Psoas muscle (tissue), 8 donors: ENCODE data around the gene MAPK4. TPM values are rescaled to one million over a fixed set of nuclear protein-coding genes. Genes with fewer than 3 reads are reported as not detected.

Experiments used
- ATAC-seq, 4 donors: fragments of 200-7000 bp; cut with Tn5 transposase; one replicate each; pipeline ENCODE4 v1.9.1; 2020; ENCODE audit warnings: moderate library complexity in 3 of 4, mild to moderate bottlenecking in 2 of 4
- DNase-seq, 2 donors: peaks; one replicate each; pipeline ENCODE4 v3.0.0-alpha.2; 2020
- H3K27ac ChIP-seq: fragments of 200-600 bp; one replicate; pipeline ENCODE4 v1.8.0; 2022
- H3K27me3 ChIP-seq, 3 donors: fragments of 200-600 bp in 1 of 3; one replicate each; pipeline versions ENCODE4 v1.6.1 to v1.8.0; 2013 to 2022; ENCODE audit warnings: low read length in 2 of 3, mild to moderate bottlenecking in 2 of 3, moderate library complexity in 1 of 3; ENCODE audit not compliant: insufficient read depth in 3 of 3
- H3K36me3 ChIP-seq, 2 donors: fragments of 200-600 bp in 1 of 2; one replicate each; pipeline versions ENCODE4 v1.6.1 to v1.8.0; 2013 to 2022; ENCODE audit warnings: low read depth in 1 of 2, mild to moderate bottlenecking in 1 of 2, moderate library complexity in 1 of 2; ENCODE audit not compliant: insufficient read depth in 1 of 2
- H3K4me1 ChIP-seq: fragments of 200-600 bp; one replicate; pipeline ENCODE4 v1.8.0; 2022
- H3K4me3 ChIP-seq: fragments of 200-600 bp; one replicate; pipeline ENCODE4 v1.8.0; 2022; ENCODE audit warnings: mild to moderate bottlenecking
- H3K9me3 ChIP-seq: fragments of 200-600 bp; one replicate; pipeline ENCODE4 v1.8.0; 2022
- CTCF ChIP-seq: fragments of 200-600 bp; IDR thresholded peaks from one replicate; pipeline ENCODE4 v1.8.0; 2022; ENCODE audit warnings: antibody characterized with exemption
- whole genome bisulfite sequencing, 3 donors: extraction: QIAGEN DNeasy Blood & Tissue Kit; methylation state at CpG; one replicate each; pipeline versions ENCODE4 v1.1.6 to v1.1.7; 2013; 5-methylcytosine and 5-hydroxymethylcytosine counted together
- intact Hi-C, 2 donors: fragments of 100-400 bp; cut with DNase I; formaldehyde crosslinking; loops; one replicate each; pipeline versions ENCODE4 v1.11.0 to v1.14.2; 2022
- polyA plus RNA-seq, 3 donors: library from polyadenylated mRNA; stranded (reverse); fragments of 200-250 nt; gene quantifications; one replicate each; pipeline ENCODE4 v1.2.3, GENCODE V29; 2013
- total RNA-seq, 4 donors: library from RNA; stranded (reverse); fragmentation: NEBNext Ultra II Directional in 2 of 4; extraction: Animal tissue kit (Norgen Biotek cat#: 25700) in 2 of 4; gene quantifications; one replicate each; pipeline versions ENCODE4 v1.2.1 to v1.2.4, GENCODE V29; 2021 to 2023
- donor health status: healthy with polysubstance abuse.
- donor health status: DM: no; HTN: no; CAD: no; lungs with moderate emphysema.
- donor health status: Bipolar disorder and iron deficiency.
- donor health status: healthy.
- donor health status: DM: yes; HTN: yes; CAD: no.
- donor health status: DM: no; HTN: no; CAD: no.
- donor health status: DM: no; HTN: no; CAD: no.
- donor health status: DM: yes; HTN: yes; CAD: no.

The MAPK4 gene
- total and polyA plus RNA-seq, 7 donors, result 0.36 to 1.8 (median 0.68) TPM

GRCh38 chr18:50582500-50582899 is 22.6 kb downstream of the MAPK4 start:
- 31 to 42% (median 39%) methylated on average over 4 of the region's 4 CpGs for WGBS, 3 donors
- peak; percentile 87 to 97 (median 93) for ATAC-seq
- intact Hi-C loops, result no loop called here
- Histone ChIP-seq H3K27me3 (no peaks in the 10 kb centered on the region), H3K4me3 (no peak overlapping the region), H3K36me3 (no peaks in the 10 kb centered on the region), H3K9me3 (no peaks in the 10 kb centered on the region), H3K4me1 (no peaks in the 10 kb centered on the region), H3K27ac (no peak overlapping the region)
- TF ChIP-seq CTCF, result no peak
- DNase-seq, result peak; percentile 30 to 71

GRCh38 chr18:50586710-50587109 is 26.8 kb downstream of the MAPK4 start:
- no peak for TF ChIP-seq CTCF
- Histone ChIP-seq H3K4me1 (no peaks in the 10 kb centered on the region), H3K4me3 (no peak overlapping the region), H3K27me3 (no peaks in the 10 kb centered on the region), H3K27ac (no peak overlapping the region), H3K9me3 (no peaks in the 10 kb centered on the region), H3K36me3 (no peaks in the 10 kb centered on the region)
- intact Hi-C loops, result no loop called here
- no peak for DNase-seq
- ATAC-seq, result no peak

DNA sequence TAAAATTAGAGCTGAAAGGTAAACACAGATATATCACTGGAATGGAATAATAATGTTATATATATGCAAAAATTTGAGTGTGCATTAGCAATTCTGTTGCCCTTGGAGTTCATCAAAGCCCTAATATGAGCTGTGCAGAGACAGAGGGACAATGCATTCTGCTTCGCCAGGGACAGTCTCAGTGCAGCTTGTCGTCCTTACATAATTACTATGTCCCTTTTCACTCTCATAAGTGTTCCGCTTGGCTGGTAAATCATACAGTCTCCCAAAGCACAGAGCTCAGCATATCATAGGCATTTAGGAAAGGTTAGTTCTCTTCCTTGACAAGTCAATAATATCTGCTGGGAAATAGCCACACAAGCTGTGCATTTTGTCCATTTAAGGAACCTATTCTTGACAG is 30.7 kb downstream of the MAPK4 start:
- 74 to 89% (median 78%) methylated on average over 3 of the region's 3 CpGs for WGBS, 3 donors
- H3K36me3 ChIP-seq, result no peaks in the 10 kb centered on the region
- no peaks in the 10 kb centered on the region for H3K4me1 ChIP-seq
- ATAC-seq, result no peak
- TF ChIP-seq CTCF, result no peak
- intact Hi-C loops, result no loop called here
- no peak overlapping the region for H3K4me3 ChIP-seq
- no peaks in the 10 kb centered on the region for H3K9me3 ChIP-seq
- H3K27me3 ChIP-seq, result no peaks in the 10 kb centered on the region
- no peak overlapping the region for H3K27ac ChIP-seq
- DNase-seq, result no peak

DNA sequence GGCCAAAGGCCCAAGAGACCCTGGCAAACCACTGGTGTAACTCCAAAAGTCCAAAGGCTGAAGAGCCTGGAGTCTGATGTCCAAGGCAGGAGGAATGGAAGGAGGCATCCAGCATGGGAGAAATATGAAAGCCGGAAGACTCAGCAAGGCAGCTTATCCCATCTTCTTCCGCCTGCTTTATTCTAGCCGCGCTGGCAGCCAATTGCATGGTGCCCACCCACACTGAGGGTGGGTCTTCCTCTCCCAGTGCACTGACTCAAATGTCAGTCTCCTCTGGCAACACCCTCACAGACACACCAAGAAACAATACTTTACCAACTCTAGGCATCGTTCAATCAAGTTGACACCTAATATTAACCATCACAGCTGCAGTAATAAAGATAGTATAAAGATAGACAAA is 34.1 kb downstream of the MAPK4 start:
- Histone ChIP-seq H3K27me3 (no peaks in the 10 kb centered on the region), H3K36me3 (no peaks in the 10 kb centered on the region), H3K4me1 (no peaks in the 10 kb centered on the region), H3K9me3 (no peaks in the 10 kb centered on the region), H3K4me3 (no peak overlapping the region), H3K27ac (no peak overlapping the region)
- ATAC-seq, result no peak
- 95 to 96% (median 95%) methylated on average over 5 of the region's 5 CpGs for WGBS, 3 donors
- intact Hi-C loops, result no loop called here
- DNase-seq, result no peak
- TF ChIP-seq CTCF, result no peak

DNA sequence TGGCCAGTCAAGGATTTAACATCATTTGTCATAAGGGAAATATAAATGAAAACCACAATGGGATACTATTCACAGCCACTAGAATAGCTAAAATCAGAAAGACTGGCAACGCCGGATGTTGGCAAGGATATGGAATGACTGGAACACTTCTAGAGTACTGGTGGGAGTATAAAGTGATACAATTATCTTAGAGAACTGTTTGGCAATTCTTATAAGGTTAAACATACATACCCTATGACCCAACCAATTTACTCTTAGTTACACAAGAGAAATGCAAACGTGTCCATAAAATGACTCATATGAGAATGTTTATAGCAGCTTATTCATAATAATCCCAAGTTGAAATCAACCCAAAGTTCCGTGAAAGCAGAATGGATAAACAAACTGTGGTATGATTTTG is 35.1 kb downstream of the MAPK4 start:
- no peaks in the 10 kb centered on the region for H3K9me3 ChIP-seq
- no peak overlapping the region for H3K4me3 ChIP-seq
- 59 to 71% (median 62%) methylated on average over 4 of the region's 4 CpGs for WGBS, 3 donors
- H3K36me3 ChIP-seq, result no peaks in the 10 kb centered on the region
- no peaks in the 10 kb centered on the region for H3K4me1 ChIP-seq
- no peak for TF ChIP-seq CTCF
- no peaks in the 10 kb centered on the region for H3K27me3 ChIP-seq
- DNase-seq, result no peak
- no peak for ATAC-seq
- intact Hi-C loops, result no loop called here
- no peak overlapping the region for H3K27ac ChIP-seq
